ENCODE results near the gene RAB4B.

DNA sequence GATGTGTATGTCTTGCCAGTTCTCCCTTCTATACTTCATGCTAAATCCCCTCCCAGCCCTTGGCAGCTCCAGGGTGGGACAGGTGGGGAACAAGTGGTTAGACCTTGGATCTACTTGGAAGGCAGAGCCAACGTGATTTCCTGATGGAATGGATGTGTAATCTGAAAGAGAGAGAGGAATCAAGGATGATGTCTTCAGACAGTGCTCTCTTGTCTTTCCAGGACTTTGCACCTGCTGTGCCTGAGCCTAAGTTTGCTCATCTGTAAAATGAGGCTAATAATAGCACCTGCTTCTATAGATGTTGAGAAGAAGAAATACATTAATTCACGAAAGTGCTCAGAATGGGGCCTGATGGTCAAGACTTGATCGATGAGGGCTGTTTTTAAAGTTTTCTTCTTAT, 13.9 kb downstream of the RAB4B start:
- TF ChIP-seq, protein P1, sequence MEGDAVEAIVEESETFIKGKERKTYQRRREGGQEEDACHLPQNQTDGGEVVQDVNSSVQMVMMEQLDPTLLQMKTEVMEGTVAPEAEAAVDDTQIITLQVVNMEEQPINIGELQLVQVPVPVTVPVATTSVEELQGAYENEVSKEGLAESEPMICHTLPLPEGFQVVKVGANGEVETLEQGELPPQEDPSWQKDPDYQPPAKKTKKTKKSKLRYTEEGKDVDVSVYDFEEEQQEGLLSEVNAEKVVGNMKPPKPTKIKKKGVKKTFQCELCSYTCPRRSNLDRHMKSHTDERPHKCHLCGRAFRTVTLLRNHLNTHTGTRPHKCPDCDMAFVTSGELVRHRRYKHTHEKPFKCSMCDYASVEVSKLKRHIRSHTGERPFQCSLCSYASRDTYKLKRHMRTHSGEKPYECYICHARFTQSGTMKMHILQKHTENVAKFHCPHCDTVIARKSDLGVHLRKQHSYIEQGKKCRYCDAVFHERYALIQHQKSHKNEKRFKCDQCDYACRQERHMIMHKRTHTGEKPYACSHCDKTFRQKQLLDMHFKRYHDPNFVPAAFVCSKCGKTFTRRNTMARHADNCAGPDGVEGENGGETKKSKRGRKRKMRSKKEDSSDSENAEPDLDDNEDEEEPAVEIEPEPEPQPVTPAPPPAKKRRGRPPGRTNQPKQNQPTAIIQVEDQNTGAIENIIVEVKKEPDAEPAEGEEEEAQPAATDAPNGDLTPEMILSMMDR (conservative IDR thresholded peaks at IDR 0.05) = no peak
- no peak for TF ChIP-seq ZFX (IDR thresholded peaks at IDR 0.05)
